Caki2 (cell line): ENCODE results near the gene ERICH2. TPM values are rescaled to one million over a fixed set of nuclear protein-coding genes. Genes with fewer than 3 reads are reported as not detected.
A peak's percentile ranks its signal among the peaks of the same experiment; 100 is the strongest.

Source experiments
- DNase-seq: peaks from one replicate; pipeline ENCODE4 v3.0.0-alpha.2; 2015; ENCODE audit warnings: low read depth
- in situ Hi-C: cut with HindIII; loops from 2 replicates; pipeline ENCODE4 v1.10.0; 2016; ENCODE audit warnings: low sequenced_read_pairs, low pct_unique_long_range_greater_than_20kb, mixed read lengths
- total RNA-seq: library from RNA; depleted of rRNA; stranded (reverse); fragments of >200 nt; shearing (Covaris generic); gene quantifications from 2 replicates; pipeline ENCODE4 v1.2.3, GENCODE V29; 2014; ENCODE audit warnings: low replicate concordance

Gene ERICH2
- total RNA-seq, 1 experiment from 2014 or later, result not detected

DNA sequence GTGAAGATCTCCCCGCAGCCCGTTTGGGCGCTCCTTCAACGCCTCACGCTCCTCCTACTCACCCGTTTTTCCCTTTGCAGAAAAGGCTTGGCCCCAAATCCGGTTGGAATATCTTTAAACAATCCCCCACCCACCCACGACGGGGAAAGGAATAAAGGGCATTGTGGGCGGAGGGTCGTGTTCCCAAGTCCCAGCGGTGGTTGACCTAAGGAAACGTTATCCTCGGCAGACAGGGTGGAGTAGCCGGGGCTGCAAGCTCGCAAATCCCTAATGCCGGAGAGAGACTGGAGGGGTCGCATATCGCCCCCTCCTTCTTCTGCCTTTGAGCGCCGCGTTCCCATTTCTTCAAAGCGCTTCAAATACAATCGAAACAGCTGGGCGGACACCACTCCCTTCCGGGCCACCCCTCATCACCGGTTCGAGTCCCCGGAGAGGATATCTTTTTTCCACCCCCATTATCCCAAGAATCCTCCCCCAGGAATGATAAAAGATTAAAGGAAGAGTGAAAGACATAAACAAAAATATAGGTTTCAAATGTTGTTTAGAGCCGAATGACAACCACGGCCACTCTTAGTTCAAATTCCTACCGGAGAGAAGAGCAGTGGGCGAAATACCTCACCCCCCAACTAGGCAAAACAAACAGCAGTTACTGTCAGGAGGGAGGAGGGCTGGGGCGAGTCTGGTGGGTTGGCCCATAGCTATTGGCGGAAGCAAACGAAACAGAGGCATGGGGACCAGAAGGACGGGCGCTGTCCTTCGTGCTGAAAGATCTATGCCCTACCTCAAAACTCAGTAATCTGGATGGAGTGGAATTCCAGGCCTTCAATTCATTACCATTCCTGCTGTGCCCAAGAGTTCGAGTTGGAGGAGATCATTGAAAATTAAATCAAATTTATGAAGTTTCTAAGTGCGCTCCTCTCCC lies 43.7 kb downstream of the ERICH2 start:
- in situ Hi-C loops, result no loop called here
- DNase-seq, result peak; percentile 21

DNA sequence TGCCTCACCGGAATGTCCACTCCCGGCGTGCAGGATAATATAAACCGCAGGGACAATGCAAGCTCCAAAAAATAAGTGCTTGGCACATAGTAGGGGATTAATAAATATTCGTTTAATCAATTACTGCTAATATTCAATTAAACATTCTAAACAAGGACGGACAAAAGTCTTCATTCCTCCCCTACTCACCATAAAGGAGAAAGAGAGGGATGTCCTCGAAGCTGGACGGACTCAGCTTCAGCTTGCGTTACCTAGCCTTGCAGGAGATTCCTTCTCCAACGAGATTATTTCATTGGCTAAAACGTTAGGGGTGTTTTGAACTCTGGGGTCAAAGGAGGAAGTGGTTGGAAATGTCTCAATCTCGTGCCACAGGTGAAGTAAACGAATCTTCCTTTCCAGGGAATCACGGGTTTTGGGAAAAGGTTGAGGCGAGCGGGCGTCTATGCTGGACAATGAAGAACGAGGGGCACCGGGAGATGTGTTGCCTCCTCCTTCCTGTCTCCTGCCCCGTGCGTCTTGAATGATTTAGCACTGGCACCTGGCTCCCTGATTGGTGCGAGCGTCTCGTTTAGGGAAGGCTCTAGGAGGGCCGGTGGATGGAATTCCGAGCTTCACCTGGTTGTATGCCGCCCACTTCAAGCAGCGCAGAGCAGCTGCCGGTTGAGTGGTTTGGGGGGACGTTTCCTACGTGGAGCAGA lies 44.5 kb downstream of the ERICH2 start:
- no peak for DNase-seq
- in situ Hi-C loops, result no loop called here

DNA sequence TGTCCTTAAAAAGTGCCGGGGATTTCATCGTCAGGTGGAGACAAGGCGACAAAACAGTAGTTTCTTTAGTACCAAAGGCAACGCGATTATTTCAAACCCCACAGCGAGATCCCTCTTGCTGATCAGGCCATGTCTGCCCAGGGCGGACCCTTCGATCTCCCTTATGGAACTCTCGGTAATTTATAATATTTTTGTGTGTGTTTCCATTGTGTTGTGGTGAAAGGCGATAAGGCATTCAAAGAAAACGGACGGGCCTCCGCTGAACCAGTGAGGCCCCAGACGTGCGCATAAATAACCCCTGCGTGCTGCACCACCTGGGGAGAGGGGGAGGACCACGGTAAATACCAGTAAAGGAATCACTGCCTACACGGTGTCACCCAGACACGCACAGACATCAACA lies 45.1 kb downstream of the ERICH2 start:
- in situ Hi-C loops, result no loop called here
- no peak for DNase-seq

DNA sequence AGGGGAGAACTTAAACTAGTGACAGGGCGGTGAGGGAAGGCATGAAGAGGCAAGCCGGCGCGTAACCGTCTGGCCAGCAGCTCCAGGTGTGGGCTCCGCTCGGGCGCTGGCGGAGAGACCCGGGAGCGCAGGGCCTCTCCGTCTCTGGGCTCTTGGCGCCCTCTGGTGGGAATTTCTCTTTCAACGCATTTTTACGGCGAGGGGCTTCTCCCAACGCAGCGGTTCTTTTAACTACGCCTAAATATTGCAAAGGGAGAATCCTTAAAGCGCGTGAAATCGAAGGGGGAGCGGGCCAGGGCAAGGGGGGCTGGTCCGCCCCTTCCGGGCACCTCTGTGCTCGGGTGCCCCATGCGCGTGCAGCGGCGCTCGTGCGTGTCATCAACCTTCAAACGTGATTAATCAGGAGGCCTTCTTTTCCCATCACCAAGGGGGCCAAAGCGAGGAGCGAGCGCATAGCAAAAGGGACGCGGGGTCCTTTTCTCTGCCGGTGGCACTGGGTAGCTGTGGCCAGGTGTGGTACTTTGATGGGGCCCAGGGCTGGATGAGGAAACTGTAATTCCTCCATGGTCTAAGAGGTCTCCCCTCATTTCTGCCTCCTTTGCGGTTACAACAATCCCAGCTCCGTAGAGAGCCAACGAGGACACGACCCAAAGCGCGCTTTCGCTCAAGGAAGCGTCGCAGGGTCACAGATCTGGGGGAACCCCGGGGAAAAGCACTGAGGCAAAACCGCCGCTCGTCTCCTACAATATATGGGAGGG lies 45.7 kb downstream of the ERICH2 start:
- DNase-seq, result peak; percentile 70
- in situ Hi-C loops, result no loop called here

DNA sequence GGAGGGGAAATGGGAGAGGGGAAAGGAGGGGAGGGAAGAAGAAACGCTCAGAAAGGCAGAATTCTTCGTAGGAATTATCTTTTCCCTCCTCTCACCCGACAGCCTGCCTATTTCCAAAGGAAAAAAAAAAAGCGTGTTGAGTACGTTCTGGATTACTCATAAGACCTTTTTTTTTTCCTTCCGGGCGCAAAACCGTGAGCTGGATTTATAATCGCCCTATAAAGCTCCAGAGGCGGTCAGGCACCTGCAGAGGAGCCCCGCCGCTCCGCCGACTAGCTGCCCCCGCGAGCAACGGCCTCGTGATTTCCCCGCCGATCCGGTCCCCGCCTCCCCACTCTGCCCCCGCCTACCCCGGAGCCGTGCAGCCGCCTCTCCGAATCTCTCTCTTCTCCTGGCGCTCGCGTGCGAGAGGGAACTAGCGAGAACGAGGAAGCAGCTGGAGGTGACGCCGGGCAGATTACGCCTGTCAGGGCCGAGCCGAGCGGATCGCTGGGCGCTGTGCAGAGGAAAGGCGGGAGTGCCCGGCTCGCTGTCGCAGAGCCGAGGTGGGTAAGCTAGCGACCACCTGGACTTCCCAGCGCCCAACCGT lies 46.4 kb downstream of the ERICH2 start, which contains the start of gene GAD1:
TSS of gene GAD1 (plus strand) at position 384 of the 589 bp plus-strand sequence. CDS start 1,705 bp downstream, outside the sequence.
- in situ Hi-C loops, result no loop called here
- DNase-seq, result peak; percentile 74

DNA sequence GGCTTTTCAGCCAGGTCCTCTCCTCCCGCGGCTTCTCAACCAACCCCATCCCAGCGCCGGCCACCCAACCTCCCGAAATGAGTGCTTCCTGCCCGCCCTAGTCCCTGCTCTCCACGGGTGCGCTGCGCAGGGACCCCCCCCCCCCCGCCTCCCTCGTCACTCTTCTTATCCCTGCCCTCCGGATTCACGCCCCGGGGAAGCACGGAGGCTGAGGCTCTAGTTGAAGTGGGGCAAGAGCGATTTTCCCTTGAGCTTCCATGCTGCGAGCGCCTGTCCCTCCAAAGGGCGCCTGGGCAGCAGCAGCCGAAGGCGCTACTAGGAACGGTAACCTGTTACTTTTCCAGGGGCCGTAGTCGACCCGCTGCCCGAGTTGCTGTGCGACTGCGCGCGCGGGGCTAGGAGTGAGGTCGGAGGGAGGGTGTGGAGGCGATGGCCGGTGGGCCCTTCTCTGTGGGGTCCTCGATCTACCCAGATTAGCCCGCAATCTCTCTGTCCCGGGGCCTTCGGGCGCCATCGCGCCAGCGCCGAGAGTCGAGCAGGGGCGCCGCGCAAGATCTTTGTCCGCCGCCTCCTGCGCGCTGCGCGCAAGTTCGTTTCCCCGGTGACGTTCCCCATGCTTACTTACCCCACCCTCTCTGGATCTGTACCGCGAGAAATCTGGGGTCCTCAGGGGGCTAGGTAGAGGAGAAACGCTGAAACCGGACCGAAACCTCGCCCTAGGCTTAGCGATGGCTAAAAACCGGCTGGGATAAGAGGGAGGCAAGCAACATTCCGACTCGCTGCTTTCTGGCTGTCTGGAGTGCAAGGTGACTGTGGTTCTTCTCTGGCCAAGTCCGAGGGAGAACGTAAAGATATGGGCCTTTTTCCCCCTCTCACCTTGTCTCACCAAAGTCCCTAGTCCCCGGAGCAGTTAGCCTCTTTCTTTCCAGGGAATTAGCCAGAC lies 47.2 kb downstream of the ERICH2 start:
- in situ Hi-C loops, result no loop called here

DNA sequence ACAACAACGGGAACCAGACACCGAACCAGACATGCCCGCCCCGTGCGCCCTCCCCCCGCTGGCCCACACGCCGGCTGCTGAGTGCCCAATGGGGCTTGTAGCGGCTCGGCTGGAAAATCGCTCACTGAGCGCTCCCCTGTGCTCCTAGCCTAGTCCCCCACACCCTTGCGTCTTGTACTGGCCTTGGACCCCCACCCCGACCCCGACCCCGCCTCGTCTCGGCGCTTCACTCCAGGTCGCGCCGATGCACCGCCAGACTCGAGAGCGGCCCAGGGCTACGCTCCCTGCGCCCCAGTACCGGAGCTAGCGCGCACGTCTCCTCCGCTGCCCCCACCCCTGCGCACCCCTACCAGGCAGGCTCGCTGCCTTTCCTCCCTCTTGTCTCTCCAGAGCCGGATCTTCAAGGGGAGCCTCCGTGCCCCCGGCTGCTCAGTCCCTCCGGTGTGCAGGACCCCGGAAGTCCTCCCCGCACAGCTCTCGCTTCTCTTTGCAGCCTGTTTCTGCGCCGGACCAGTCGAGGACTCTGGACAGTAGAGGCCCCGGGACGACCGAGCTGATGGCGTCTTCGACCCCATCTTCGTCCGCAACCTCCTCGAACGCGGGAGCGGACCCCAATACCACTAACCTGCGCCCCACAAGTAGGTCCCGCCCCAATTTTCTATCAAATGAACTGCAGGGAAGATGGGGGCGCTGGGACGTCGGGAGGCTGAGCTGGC lies 48.0 kb downstream of the ERICH2 start:
- DNase-seq, result no peak
- in situ Hi-C loops, result no loop called here

More for the DNA sequence above, 47.2 kb downstream of the ERICH2 start:
- DNase-seq, result peak; percentile 46

DNA sequence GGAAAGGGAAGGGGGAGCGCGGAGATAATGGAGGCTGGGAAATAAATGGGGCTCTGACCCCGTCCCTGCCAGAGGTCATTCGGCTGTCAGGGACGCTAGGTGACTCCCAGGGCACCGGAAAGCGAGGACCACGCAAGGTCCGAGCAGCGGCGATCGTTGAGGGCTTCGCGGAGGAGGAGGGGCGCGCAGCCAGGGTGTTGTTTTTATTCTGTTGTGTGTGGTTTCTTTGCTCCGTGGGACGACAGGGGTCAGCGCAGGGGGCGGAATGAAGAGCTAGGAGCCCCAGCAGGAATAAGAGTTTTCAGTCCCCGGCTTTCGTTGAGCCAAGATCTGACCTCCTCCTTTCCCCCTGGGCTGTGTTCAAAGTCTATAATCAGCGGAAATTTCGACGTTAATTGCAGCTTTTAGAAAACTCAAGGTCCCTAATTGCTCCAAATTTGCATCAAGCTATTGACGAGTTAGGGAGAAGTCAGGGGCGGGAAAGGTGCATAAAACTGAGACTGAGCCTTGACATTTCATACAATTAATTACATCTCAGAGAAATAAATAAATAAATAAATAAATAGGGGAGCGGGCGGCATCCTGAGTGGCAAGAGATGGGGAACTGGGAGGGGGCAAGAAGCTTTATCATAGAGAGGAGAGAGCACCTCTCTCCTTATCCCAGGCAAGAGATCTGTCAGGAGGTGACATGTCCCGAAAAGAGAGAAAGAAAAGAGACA lies 48.7 kb downstream of the ERICH2 start:
- in situ Hi-C loops, result no loop called here
- DNase-seq, result no peak

DNA sequence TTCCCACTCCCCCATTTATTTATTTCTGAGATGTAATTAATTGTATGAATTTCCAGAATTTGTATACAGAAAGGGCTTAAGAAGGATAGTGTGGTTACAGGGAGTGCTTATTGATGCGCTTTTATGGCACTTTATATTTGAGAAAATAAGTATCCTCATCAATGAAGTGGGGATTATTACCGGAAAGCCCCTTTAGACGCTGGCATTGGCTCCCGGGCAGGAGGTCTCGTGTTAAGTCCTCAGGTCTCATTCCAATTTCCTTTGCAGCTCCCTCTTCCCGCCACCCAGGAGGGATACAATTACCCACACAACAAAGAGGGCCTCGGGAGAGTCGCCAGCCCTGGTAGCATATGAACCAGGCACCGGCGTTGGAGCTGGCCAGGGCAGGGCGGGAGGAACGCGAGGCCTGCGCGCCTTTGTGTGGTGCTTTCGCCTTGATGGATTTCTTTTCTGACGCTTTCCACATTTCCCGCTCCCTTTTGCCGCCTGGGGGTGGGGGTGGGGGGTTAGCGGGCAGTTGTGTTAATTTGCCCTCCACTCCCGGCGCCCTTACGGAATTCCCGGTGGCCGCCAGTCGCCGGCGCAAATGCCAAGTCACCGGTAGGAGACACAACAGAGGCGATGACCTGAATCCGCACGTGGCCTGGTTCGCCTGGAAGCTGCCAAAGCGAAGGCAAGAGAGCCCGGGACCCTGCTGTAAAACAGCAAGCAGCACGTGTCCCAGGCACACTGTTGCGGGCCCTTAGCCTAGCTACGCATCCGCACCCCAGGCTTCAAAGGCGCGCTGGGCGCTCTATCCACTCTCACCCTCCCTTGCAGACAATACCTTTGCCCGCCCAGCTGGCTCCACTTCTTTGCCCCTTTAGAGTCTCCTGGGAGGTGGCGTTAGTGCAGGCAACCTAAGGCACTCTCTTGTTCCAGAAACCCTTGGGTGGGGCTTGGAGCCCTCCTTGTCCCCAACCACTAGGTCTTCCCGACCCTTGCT lies 49.8 kb downstream of the ERICH2 start:
- in situ Hi-C loops, result no loop called here
- no peak for DNase-seq

DNA sequence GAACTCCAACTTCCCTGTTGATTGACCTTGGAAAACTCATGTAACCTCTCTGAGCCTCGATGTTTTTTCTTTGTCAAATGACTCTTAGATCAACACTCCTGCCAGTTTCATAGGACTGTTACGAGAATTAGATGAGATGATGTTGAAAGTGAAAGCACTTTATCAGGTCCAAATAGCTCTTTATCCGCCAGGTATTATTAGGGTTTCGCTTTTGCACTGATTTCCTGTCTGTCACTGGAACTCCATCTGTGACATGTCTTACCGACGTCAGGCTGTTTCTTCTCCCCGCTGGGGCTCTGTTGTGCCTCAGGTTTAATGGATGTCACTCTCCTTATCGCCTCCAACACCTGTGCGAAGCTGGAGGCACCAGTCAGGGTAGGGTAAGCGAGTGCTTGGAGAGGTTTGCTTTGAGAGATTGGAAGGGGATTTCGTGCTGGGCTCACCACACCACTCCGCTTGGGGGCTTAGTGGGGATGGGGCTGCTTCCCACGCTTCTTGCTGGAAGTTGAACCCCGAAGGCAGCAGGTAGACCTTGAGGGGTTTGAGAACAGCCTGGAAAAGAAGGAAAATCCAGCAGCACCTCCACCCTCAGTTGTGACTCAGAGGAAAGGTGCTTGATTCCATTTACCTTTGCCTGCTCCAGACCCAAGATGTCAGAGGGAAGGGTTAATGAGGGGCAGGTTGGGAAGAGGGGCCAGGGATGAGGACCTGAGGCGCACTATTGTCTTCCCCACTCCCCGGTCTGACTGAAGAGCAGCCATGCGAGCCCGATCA lies 50.8 kb downstream of the ERICH2 start:
- no peak for DNase-seq
- in situ Hi-C loops, result no loop called here

DNA sequence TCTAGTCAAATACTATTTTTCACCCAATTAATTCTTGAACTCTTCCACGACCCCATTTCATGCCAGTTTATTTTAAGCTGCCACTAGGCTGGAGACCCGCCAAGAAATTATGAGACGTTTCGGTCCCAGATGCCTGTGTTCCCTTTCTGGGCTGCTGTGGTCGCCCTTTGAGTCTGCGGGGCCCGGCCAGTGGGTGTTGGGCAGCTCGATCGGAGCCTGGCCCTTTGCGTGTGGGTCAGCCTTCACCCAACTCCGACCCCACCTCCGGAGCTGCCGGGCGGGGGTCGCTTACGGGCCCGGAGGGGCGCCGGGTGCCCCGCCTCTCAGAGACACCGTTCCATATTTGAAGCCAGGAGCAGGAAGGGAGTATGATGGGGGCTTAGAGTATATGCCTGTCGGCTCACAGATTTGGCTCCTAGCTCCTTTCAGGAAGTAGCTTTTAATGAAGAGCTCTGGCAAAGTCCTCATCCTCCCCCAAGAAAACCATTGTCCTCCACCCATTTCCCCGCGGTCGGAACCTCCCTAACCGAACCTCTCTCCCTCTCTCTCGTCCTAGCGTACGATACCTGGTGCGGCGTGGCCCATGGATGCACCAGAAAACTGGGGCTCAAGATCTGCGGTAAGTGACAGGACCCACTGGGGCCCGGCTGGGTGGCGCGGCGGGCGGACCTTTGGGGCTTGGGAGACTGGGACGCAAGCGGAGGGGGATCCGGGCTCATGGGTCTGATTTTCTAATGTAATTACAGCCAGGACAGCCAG lies 51.5 kb downstream of the ERICH2 start:
- no peak for DNase-seq
- in situ Hi-C loops, result no loop called here

DNA sequence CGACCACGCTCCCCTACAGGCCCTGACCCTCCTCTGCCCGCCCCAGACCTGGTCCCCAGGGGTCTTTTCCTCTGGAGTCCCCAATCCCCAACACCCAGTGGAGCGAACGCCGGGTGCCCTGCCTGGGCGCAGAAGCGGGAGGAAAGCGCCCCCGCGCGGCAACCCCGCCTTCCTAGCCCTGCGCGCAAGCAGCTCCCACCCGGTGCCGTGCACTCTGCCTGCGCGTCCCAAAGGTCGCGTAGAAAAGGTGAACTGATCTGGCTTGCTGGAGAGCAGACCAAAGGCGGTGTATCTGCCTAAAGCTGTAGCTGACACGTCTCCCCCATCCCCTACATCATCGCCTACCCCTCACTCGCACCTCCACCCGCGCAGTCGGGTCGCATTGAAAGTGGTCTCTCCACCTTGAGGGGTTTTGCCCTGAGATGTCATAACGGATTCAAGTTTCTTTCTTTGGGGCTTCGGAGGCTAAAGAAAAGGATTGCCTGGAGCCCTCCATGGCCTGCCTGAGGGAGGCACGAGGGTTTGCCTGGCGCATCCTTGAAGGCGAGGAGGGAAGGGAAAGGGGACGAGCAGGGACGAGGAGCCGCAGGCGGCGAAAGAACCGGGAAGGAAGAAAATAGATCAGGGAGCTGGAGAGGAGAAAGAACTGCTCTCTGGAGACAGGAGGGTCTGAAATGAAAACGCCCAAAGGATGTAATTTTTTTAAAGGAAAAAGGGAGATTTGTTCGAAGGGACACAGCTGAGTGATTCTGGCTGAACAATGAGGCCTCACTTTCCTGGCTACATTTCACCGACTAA lies 52.3 kb downstream of the ERICH2 start:
- DNase-seq, result no peak
- in situ Hi-C loops, result no loop called here
